GM12878 (cell line): ENCODE data around the gene XKR3. TPM values are rescaled to one million over a fixed set of nuclear protein-coding genes. Genes with fewer than 3 reads are reported as not detected.

Experiments
- ATAC-seq: fragments of 200-7000 bp; cut with Tn5 transposase; 3 replicates; pipeline ENCODE4 v1.9.1; 2020; ENCODE audit warnings: mild to moderate bottlenecking, moderate library complexity
- BruUV-seq: library from RNA; stranded (reverse); fragments of 400-500 nt; replicated peaks from 2 replicates; lab custom pipeline; 2021; lab: Mats Ljungman, UMichigan
- CTCF ChIA-PET: fragments of 300-600 bp; sonication (Branson Sonifier 250); formaldehyde crosslinking; extraction: SDS; loops from one replicate; lab custom pipeline; 2021; ENCODE audit warnings: inconsistent platforms; lab: Yijun Ruan, JAX
- POLR2A ChIA-PET: fragments of 350-600 bp; formaldehyde crosslinking; extraction: SDS; loops from one replicate; lab custom pipeline; 2021; ENCODE audit warnings: inconsistent platforms; lab: Charles Lee
- RAD21 ChIA-PET: fragments of 300-600 bp; sonication (Branson Sonifier 250); formaldehyde crosslinking; loops from one replicate; lab custom pipeline; 2023; ENCODE audit warnings: antibody characterized with exemption; ENCODE audit not compliant: unreplicated experiment; lab: Charles Lee
- SMC1A ChIA-PET: fragments of 300-600 bp; sonication (Branson Sonifier 250); formaldehyde crosslinking; loops from one replicate; lab custom pipeline; 2023; ENCODE audit not compliant: unreplicated experiment, uncharacterized antibody; lab: Charles Lee
- DNase-seq: peaks from one replicate; pipeline ENCODE4 v3.0.0-alpha.2; 2011; ENCODE audit warnings: low read depth, low spot score
- FAIRE-seq: peaks from 3 replicates; lab custom pipeline; 2011; peaks lifted over from hg19 to GRCh38; lab: Jason Lieb, UNC
- H2AFZ ChIP-seq: 2 replicates; pipeline ENCODE4 v1.6.0; 2011; ENCODE audit warnings: low read depth, low read length, control low read depth; ENCODE audit not compliant: control insufficient read depth
- H3K27ac ChIP-seq: 2 replicates; pipeline ENCODE4 v1.5.1; 2011; ENCODE audit warnings: control low read depth; ENCODE audit not compliant: control insufficient read depth, insufficient read depth
- H3K27me3 ChIP-seq, 2 experiments: replicated peaks in 1 of 2; 2 replicates each; pipeline versions ENCODE4 v1.6.0 to v1.6.1; 2011; ENCODE audit warnings: low read length in 1 of 2; ENCODE audit not compliant: control insufficient read depth in 2 of 2, insufficient read depth in 2 of 2
- H3K36me3 ChIP-seq, 2 experiments: 2 replicates each; pipeline ENCODE4 v1.5.1; 2011; ENCODE audit warnings: low read length in 1 of 2; ENCODE audit not compliant: control insufficient read depth in 2 of 2, insufficient read depth in 2 of 2
- H3K4me1 ChIP-seq: 2 replicates; pipeline ENCODE4 v1.6.1; 2011; ENCODE audit warnings: mild to moderate bottlenecking, low read length, moderate library complexity, mixed read lengths; ENCODE audit not compliant: control insufficient read depth, insufficient read depth
- H3K4me2 ChIP-seq: 2 replicates; pipeline ENCODE4 v1.6.0; 2011; ENCODE audit warnings: control low read depth; ENCODE audit not compliant: control insufficient read depth, insufficient read depth
- H3K4me3 ChIP-seq: fragments of 200-600 bp; sonication (generic); 2 replicates; pipeline ENCODE4 v1.5.1; 2016
- H3K79me2 ChIP-seq: 2 replicates; pipeline ENCODE4 v1.6.0; 2011; ENCODE audit warnings: low read length; ENCODE audit not compliant: control insufficient read depth, insufficient read depth
- H3K9ac ChIP-seq: 2 replicates; pipeline ENCODE4 v1.8.0; 2011; ENCODE audit warnings: low read length, control low read depth, mixed read lengths; ENCODE audit not compliant: control insufficient read depth, insufficient read depth
- H3K9me3 ChIP-seq: replicated peaks from 3 replicates; pipeline ENCODE4 v1.5.1; 2011; ENCODE audit warnings: mild to moderate bottlenecking, low read length; ENCODE audit not compliant: control insufficient read depth, insufficient read depth
- H4K20me1 ChIP-seq: 2 replicates; pipeline ENCODE4 v1.6.0; 2011; ENCODE audit not compliant: control insufficient read depth, insufficient read depth
- CBX3 ChIP-seq: fragments of 200-600 bp; sonication (generic); IDR thresholded peaks from 2 replicates; pipeline ENCODE4 v1.6.1; 2016; ENCODE audit warnings: low read depth, borderline replicate concordance
- E4F1 ChIP-seq: fragments of 450-650 bp; IDR thresholded peaks from 2 replicates; pipeline ENCODE4 v1.6.1; 2018; ENCODE audit warnings: borderline replicate concordance, mild to moderate bottlenecking; ENCODE audit not compliant: partially characterized antibody
- ESRRA ChIP-seq: IDR thresholded peaks from 2 replicates; pipeline ENCODE4 v1.6.1; 2012; ENCODE audit warnings: mild to moderate bottlenecking, low read length, improper control_type of control experiment
- GABPA ChIP-seq: IDR thresholded peaks from 2 replicates; pipeline ENCODE4 v1.6.1; 2014; ENCODE audit warnings: antibody characterized with exemption, low read depth, mild to moderate bottlenecking, inconsistent platforms
- GATAD2B ChIP-seq: fragments of 450-650 bp; conservative IDR thresholded peaks from 2 replicates; pipeline ENCODE4 v1.6.1; 2017; ENCODE audit warnings: low read depth, mild to moderate bottlenecking, moderate library complexity
- HDAC2 ChIP-seq: fragments of 200-600 bp; sonication (generic); IDR thresholded peaks from 2 replicates; pipeline ENCODE4 v1.6.1; 2017
- HDAC6 ChIP-seq: fragments of 200-600 bp; sonication (generic); IDR thresholded peaks from one replicate; pipeline ENCODE4 v1.8.0; 2017; ENCODE audit warnings: antibody characterized with exemption; ENCODE audit not compliant: unreplicated experiment
- NKRF ChIP-seq: fragments of 450-650 bp; conservative IDR thresholded peaks from 2 replicates; pipeline ENCODE4 v1.6.1; 2017; ENCODE audit warnings: mild to moderate bottlenecking, moderate library complexity
- NR2C2 ChIP-seq: IDR thresholded peaks from 2 replicates; pipeline ENCODE4 v1.6.1; 2011; ENCODE audit warnings: borderline replicate concordance, low read depth; ENCODE audit not compliant: control insufficient read depth, insufficient read length
- RAD21 ChIP-seq: IDR thresholded peaks from 2 replicates; pipeline ENCODE4 v1.6.1; 2011; ENCODE audit warnings: mild to moderate bottlenecking, low read depth, low read length, moderate library complexity; ENCODE audit not compliant: insufficient read depth
- SKIL ChIP-seq: fragments of 450-650 bp; IDR thresholded peaks from 2 replicates; pipeline ENCODE4 v1.6.1; 2017; ENCODE audit warnings: mild to moderate bottlenecking, low read depth, inconsistent platforms; ENCODE audit not compliant: poor library complexity, severe bottlenecking
- STAT3 ChIP-seq: IDR thresholded peaks from 2 replicates; pipeline ENCODE4 v1.6.1; 2011; ENCODE audit warnings: low read depth, low read length, improper control_type of control experiment
- SUZ12 ChIP-seq: fragments of 200-600 bp; sonication (generic); IDR thresholded peaks from one replicate; pipeline ENCODE4 v1.6.1; 2018; ENCODE audit warnings: antibody characterized with exemption, mild to moderate bottlenecking; ENCODE audit not compliant: unreplicated experiment
- TCF3 ChIP-seq: IDR thresholded peaks from 2 replicates; pipeline ENCODE4 v1.6.1; 2012; ENCODE audit warnings: low read depth, mild to moderate bottlenecking, low read length, borderline replicate concordance; ENCODE audit not compliant: insufficient read depth
- ZNF384 ChIP-seq: IDR thresholded peaks from 2 replicates; pipeline ENCODE4 v1.6.1; 2012; ENCODE audit warnings: low read depth, mild to moderate bottlenecking, low read length, improper control_type of control experiment, borderline replicate concordance
- WGBS: methylation state at CpG from one replicate; pipeline ENCODE4 v1.1.6; 2016; ENCODE audit warnings: low lambda C conversion rate; ENCODE audit not compliant: insufficient replicate concordance, insufficient coverage; ENCODE audit errors: missing lambda C conversion rate; 5-methylcytosine and 5-hydroxymethylcytosine counted together
- in situ Hi-C: fragments of 300-500 bp; cut with MboI; formaldehyde crosslinking; loops from 9 replicates; pipeline ENCODE4 v1.14.3; 2018; ENCODE audit warnings: mixed read lengths
- intact Hi-C: fragments of 100-400 bp; cut with micrococcal nuclease; formaldehyde crosslinking; loops from one replicate; pipeline ENCODE4 v1.14.2; 2022; ENCODE audit not compliant: unreplicated experiment
- polyA plus RNA-seq, 11 experiments: library from polyadenylated mRNA; depleted of rRNA in 4 of 11; unstranded in 6 of 11; stranded (reverse) in 5 of 11; fragments of >200 nt; fragmentation: Nextera tagmentation in 4 of 11; fragmentation: Illumina TruSeq in 1 of 11; extraction: Ambion mirVana in 4 of 11; extraction: Trizol in 1 of 11; gene quantifications; 1 replicate in 1 of 11; 2 replicates in 10 of 11; pipeline versions ENCODE4 v1.2.1 to v1.2.3, GENCODE V29; 2011 to 2016; ENCODE audit warnings: inconsistent platforms in 2 of 11, missing spikeins in 2 of 11, low read depth in 1 of 11
- total RNA-seq, 4 experiments: library from RNA; depleted of rRNA in 3 of 4; stranded (reverse); fragments of >200 nt in 3 of 4; fragmentation: Illumina TruSeq in 1 of 4; extraction: Trizol in 1 of 4; gene quantifications; 2 replicates each; pipeline versions ENCODE4 v1.2.1 to v1.2.3, GENCODE V29; 2013 to 2021

Gene XKR3
- total and polyA plus RNA-seq, 10 of the 15 experiments (the other 5 are each of a cell fraction or from before 2014, with no cell fraction given): 0.09 to 0.14 TPM; not detected in 8

- no peak for FAIRE-seq
- Histone ChIP-seq H3K4me1 (no peaks in the 10 kb centered on the region), H2AFZ (no peak overlapping the region), H3K4me2 (no peak overlapping the region), H3K9ac (no peak overlapping the region), H3K27me3 (no peaks in the 10 kb centered on the region), H3K27ac (no peak overlapping the region), H3K79me2 (no peaks in the 10 kb centered on the region), H4K20me1 (no peaks in the 10 kb centered on the region)
- no peak for DNase-seq
- ChIA-PET CTCF (no interaction called here), SMC1A (no interaction called here), RAD21 (no interaction called here)
- no TSS peak for BruUV-seq
- intact Hi-C loops: loop anchor here (10.0 kb wide), 1 partner anchor 278 kb away; the partner anchor contains the start of gene IL17RA
- in situ Hi-C loops: no loop called here
- 73% methylated on average over 2 of the region's 2 CpGs for WGBS
- no peak for TF ChIP-seq HDAC6
- TF ChIP-seq ZNF384: no peak
- TF ChIP-seq GABPA: no peak
- TF ChIP-seq CBX3: no peak
- no peak for TF ChIP-seq E4F1
- TF ChIP-seq RAD21: no peak
- TF ChIP-seq GATAD2B: no peak
- no peak for TF ChIP-seq ESRRA
- no peak for TF ChIP-seq STAT3
- TF ChIP-seq HDAC2: no peak
- no peak for TF ChIP-seq SKIL
- no peak for TF ChIP-seq NKRF
- no peak for TF ChIP-seq SUZ12
- no peak for TF ChIP-seq NR2C2
- no peak for TF ChIP-seq TCF3
- TF ChIP-seq, all 136 proteins: peak for 0
- Histone ChIP-seq H3K36me3 (no peaks in the 10 kb centered on the region), H3K4me3 (no peak overlapping the region), H3K9me3 (no peaks in the 10 kb centered on the region)
- no peak for ATAC-seq
- POLR2A ChIA-PET: no interaction called here
Measured at GRCh38 chr22:16807109-16807508, 18.1 kb downstream of the XKR3 start.
